GM11168 (cell line): ENCODE data around the gene SUSD4.

Experiments
- in situ Hi-C: fragments of 300-500 bp; cut with MboI; formaldehyde crosslinking; loops from one replicate; pipeline ENCODE4 v1.12.0; 2022; ENCODE audit warnings: low sequenced_read_pairs; ENCODE audit not compliant: unreplicated experiment

The SUSD4 gene

DNA sequence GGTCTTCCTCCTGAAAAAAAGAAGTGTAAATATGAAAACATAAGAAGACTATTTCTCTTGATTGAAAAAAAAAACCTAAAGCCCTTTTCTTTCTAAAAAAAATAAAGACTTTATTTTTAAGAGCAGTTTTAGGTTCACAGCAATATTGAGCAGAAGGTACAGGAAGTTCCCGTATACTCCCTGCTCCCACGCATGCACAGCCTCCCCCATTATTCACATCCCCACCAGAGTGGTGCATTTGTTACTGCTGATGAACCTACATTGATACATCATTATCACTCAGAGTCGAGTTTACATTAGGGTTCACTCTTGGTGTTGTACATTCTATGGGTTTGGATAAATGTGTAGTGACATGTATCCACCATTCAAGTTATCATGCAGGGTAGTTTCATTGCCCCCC lies 128.9 kb downstream of the SUSD4 start:
- in situ Hi-C loops: no loop called here

DNA sequence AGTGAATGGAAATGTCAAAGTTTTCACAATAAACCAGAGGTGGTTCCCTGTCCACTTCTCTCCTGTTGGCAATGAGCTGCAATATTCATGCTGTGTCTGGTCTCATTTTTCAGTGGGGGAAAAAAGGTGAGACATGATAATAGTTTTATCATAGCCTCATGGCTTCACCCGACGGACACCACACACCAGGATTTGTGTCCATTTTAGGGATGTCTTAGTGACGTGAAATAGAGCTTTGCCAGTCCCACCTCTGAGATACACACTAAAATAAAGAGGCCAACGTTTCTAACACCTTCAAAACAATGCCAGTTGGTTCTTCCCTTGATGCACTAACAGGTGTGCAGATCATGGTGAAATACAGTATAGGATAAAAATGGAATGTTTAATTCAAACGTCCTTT lies 129.4 kb downstream of the SUSD4 start:
- in situ Hi-C loops: no loop called here

DNA sequence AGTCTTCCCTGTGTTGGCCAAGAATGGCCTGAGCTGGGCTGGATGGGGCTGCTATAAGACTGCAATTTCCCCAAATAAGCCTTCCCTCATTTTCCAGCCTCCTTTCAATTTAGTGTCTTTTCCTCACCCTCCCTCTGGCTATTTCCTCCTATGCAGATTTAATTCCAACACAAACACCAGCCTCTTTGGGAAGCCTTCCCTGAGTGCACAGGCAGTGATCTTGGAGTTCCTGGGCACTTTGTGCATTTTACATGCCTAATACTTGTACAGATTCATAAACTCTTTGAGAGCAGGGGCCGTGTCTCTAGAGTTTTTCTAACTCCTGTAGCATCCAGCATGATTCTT lies 129.8 kb downstream of the SUSD4 start:
- in situ Hi-C loops: no loop called here

DNA sequence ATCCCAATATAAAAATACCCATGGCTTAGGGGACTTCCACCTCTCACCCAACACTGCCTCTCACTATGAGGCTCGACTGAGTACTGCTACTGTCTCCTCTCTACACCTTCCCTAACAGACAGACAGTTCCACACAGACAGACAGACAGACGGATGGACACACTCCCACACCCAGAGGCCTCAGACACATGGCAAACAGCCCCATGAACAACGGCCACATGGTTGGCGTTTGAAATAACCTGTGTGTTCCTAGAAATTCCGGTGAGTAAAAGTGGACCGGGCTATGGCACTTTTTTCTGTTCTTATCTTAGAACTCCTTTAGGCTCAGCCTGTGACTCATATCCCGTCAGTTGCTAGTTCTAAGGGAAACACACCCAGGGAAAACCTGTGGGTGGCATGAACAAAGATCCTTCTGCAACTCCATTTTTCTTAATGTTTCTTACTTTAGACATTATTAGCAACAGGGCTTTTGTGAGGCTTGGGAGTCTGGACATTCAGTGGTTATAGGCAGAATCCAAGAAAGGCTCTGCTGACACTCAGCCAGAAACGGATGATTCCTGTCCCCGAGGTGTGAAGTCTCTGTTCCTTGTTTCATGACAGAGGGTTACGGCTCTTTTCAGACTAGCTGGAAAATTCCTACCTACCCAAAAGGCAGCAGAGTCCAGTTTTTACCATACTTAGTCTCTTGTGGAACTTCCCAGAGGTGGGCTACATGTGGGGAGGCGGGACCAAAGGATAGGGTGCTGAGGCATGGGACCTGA lies 130.4 kb downstream of the SUSD4 start:
- in situ Hi-C loops: no loop called here

DNA sequence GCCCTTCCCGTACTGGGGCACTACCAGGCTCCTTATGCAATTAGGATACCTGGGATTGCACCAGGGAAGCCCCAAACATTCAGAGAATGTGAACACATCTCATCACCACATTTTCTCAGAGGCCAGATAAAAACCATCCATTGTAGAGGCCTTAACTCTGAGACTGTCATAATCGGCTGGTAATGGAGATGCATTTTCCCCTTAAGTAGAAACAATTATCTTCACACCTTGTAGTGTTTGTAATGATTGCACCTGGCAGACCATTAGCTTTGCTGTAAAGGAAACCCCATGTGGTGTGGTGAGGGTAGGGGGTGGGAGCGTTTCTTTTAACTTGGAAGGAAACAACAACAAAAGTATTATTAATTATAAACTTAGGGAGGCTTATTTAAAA lies 131.0 kb downstream of the SUSD4 start:
- in situ Hi-C loops: no loop called here

DNA sequence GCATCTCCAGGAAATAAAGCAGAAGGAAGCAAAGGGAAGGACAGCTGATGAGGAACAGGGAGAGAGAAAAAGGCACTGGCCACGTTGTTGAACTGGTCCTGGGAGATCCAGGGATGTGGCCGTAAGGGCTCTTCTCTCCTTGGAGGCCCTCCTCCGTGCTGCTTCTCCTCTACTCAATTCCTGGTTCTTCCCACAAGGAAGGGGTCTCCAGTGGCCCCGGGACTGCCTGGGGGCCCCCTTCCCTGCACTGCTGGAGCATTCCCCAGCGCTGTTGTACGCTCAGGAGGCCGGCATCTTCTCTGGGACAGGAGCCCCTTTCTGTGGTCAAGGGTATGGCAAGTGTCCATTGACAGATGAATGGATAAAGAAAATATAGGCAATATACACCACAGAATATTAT lies 132.4 kb downstream of the SUSD4 start:
- in situ Hi-C loops: no loop called here

DNA sequence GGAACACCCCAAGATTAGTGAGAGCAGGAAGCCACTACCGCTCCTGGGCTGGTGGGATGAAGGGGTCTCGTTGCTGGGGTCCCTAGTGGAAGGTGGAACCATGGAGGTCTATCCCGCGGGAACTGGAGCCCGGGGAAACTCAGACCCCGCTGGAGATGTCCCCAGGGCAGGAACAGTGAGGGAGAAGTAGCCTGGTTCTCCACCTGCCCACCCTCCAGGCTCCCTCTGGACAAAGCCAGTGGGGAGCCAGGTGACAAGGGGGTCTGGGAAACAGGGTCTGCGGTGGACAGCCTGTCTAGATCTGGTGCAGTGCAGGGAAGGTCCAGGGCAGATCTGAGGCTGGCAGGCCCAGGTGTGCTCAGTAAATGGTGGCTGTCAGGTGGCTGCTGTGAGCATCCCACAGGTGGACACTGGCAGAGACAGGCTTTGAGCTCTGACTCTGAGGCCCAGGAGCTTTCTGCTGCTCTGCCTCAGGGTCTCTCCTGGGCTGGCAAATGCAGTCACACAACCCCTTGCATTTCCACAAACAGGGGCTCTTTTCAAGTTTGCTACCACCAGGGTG lies 132.9 kb downstream of the SUSD4 start:
- in situ Hi-C loops: no loop called here

DNA sequence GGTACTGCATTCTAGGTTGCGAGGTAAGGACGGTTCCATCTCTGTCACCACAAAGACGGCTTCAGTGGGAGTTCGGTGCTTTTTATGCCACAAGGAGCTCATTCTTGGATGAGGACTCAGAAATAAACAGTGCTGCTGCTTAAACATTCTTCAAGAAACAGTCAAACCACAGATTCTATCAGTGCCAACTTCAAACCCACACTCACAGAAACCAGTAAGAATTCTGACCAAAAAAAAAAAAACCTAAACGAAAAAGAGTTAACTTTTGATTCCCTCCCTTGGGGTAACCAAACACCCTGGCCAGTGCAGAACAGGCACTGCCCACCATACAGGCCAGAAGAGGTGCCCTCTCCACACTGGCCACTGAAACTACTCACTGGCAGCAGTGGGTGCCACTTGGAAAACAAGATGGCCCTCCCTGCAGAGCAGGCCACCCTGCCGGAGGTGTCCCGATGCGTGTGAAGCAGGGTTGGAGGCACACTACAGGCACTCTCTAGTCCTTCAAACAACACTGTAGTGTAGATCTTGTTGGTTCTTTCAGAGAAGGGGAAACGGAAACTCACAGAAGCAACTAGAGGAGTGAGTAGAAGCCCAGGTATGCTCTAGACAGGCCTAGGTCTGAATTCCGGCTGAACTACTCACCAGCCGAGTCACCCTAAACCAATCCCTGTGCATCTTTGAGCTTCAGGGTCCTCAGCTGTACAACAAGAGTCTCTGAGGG lies 133.7 kb downstream of the SUSD4 start:
- in situ Hi-C loops: no loop called here

DNA sequence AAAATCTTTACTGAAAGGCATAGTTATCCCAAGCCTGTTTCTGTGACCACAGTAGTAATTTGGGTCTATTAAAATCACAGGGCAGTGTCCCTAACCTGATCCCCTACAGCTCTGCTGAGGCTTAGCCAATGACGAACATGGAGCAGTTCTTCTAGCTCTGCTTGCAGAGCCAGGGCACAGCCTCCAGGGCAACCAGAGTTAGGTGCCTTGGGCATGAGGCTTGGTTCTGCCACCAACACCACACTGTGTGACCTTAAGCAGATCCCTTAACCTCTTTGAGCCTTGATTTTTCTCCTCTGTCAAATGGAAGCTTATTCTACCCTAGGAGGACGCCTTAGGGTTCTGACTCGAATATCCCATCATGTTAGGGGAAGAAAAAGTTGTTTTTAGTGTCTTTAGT lies 134.2 kb downstream of the SUSD4 start:
- in situ Hi-C loops: no loop called here

DNA sequence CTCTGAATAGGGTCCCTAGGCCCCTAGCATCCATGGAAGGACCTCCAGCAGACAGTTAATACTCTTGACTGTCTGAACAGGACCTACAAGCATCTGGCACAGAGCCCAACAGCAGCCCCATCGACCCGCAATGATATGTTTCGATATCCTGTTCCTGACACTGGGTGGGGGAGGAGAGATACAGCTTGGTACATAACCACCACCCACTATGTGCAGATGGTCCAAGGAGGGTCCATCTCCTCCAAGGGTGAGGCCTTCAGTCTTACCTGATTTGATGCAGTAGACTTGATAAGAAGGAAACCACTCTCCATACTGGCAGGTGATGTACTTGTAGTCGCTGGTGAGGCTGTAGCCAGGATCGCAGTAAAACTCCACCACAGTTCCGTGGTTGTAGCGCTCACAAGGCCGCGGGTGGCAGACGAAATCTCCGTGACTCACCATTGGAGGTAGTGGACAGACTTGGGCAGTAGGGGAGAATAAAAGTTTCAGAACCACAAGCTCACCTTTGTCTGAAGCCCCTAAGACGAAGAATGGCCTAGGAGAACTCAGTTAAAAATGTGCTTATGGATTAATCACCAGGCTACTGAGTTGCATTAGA lies 134.9 kb downstream of the SUSD4 start:
- in situ Hi-C loops: no loop called here

DNA sequence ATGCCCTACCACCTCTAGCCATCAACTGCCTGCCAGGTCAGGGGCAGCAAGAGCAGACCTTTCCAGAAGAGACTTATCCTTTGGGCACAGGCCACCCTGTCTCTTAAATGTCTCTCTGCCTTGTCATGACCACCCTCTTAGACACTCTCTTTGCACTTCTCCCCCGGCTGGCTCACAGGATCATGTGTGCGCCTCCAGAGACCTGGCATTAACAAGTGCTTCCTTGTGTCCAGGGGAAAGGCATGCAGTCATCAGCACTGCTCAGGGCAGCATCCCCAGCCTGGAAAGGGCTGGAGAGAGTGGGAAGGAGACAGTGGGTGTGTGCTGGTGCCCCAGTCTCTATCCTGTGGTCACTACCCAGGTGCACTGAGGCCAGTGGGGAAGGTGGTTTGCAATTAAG lies 135.8 kb downstream of the SUSD4 start:
- in situ Hi-C loops: no loop called here

DNA sequence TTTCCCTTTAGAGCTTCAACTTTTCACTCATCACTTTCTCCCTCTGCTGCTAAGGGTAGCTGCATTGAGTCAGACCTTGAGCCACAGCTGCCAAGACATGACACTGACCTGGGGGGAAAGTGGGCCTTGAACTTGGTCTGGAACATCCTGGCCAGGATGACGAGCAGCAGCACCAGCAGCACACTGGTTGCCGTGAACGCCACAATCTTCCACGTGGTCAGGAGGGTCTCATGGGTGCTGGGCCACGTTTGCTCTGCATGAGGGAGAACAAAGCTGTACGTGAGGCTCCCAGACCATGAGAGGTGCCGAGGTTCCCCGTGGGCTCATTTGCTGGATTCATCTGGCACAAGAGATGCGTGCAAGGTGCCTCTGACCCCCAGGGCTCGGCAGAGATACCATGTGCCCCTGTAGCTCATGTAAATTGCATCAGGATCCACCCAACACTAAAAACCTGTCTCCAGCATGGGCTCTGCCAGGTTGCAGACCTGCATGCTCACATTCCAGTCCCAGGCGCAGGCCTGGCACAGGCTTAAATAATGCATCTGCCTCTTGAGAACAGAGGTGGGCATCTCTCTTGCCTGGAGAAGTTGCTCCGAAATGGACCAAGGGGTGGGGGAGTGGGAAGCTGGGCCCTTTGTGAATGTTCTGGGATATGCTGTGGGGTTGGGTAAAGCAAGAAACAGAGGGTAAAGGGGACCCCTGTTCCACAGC lies 136.3 kb downstream of the SUSD4 start:
- in situ Hi-C loops: no loop called here

DNA sequence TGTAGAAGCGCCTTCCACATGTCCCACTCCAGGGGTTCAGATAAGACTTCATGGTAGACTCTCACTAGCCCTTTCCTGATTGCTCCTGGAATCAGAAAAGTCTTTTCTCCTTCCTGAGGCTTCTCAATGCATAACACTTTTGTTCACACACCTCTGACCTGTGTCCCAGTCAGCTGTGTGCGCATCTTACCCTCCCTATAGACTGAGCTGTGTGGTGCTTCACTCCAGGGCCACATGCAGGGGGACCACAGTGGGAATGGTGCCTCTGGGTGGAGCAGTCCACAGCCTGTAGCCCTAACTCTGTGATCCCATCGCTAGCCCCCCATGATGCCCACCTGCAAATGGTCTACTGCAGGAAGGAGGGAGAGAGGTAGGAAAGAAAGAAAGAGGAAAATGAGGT lies 136.9 kb downstream of the SUSD4 start:
- in situ Hi-C loops: no loop called here

DNA sequence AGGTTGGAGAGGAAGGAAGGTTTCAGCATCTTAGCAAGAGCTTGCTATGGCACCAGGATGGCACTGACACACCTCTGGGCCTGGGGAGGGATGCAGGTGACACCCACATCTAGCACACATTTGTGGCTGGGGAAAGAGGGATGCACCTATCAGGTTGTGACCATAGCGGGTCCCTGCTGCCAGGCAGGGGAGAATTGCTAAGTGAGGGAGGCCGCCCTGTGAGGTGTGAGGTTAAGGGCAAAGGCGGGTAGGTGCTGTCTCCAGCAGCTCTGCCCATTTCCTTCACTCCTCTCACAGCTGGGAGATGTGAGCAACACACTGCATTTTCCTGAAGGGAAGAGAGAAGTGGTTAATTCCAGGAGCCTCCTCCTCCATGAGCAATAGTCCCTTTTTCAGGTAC lies 137.7 kb downstream of the SUSD4 start:
- in situ Hi-C loops: no loop called here

DNA sequence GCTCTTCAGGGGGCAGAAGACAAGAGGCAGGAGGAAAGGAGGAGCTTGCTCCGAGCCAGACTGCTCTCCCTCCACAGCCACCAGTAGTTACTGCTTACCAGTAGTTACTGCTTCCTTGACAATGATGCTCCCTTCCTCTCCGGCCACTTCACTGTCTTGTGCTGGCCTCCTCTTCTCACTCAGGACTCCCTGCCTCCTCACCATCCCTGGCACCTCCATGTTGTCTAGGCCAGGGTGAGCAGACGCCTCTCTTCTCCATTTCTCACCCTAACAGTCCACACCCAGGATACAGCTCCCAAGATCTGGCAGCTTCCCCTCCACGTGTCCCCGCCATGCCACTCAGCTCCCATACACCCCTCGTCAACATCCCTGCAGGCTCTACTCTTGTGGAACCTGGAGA lies 138.5 kb downstream of the SUSD4 start:
- in situ Hi-C loops: no loop called here

DNA sequence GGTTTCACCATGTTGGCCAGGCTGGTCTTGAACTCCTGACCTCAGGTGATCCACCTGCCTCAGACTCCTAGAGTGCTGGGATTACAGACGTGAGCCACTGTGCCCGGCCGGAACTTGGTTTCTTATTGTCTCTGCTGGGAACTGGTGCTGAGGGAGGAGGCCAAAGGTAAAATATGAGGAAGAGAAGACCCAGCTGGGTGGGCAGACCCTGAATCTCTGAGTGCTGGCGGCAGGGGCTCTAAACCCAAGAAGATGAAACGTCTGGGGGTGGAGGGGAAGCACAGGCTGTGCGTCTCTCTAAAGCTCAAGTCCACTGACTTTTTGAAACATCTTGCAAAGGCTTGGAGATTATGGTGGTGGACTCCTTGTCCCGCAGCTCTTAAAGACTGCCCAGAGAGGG lies 138.9 kb downstream of the SUSD4 start:
- in situ Hi-C loops: no loop called here

DNA sequence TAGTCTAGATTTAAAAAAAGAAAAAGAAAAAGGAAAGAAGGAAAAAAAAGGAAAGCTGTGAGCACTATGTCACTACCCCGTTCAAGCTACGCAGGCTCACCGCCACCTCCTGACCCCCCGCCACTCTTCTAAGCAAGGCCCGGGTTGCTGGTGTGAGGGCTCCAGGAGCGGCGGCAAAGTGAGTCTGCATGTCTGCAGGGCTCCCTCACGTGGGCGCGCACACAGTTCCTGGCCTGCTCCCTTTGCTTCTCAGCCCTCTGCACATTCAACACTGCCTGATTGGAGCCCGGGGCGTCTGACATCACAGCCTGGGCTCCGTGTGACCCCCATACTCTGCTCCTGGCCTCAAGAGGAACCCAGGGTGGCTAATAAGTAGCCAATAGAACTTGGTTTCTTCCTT lies 139.5 kb downstream of the SUSD4 start:
- in situ Hi-C loops: no loop called here

DNA sequence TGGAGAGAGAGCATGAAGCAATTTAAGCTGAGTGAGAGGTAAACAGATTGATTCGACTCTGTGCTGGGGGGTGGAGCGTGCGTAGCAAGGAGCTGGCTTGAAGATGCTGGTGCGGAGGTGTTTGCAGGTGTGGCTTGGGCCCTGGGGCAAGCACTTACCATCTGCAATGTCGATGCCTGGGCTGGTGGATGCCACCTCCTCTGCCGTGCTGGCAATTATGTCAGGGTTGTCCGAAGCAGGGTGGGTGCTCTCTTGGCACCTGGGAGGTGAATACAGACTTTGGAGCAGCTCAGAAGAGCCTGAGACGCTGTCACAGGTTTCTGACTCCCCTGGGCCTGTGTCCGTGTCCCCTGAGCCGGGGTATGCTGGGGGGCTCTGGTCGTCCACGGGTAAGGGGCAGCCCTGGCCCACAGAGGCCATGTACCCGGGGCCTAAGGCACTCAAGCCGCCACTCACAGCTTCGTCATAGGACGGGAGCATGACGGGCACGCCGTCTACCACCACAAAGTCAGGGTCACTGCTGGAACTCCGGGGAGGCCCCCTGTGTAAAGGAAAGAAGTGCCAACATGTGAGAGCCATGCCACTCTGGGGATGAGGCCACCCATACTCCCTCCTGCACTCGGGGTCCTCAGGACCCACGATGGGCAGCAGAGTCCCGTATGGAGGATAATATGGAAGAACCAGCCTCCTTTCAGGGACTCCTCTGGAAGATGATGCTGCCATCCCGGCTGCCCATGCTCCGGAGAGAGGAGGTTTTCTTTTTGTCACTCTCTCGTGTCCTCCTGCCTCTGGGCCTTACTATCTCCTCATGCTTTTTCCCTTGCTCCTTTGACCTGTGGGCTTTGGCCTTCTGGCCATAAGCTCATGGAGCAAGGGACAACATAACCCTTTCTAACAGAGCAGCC lies 140.6 kb downstream of the SUSD4 start:
- in situ Hi-C loops: no loop called here

DNA sequence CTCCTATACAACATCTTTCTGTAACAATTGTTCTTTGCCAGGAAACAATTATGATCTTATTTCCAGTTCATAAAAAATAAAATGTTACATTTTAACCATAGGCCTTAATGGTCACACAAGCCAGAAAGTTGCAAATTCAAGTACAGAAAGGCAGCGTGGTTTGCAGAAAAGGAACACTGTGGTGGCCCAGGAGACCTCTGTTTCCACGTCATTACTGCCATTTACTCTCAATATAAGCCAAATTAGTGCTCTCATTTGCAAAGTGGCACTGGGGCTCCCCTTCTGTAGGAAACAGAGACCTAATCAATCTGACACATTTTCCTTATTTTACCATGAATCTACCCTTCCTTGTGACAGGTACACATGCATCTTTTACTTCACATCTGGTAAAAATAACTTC lies 141.6 kb downstream of the SUSD4 start:
- in situ Hi-C loops: no loop called here

DNA sequence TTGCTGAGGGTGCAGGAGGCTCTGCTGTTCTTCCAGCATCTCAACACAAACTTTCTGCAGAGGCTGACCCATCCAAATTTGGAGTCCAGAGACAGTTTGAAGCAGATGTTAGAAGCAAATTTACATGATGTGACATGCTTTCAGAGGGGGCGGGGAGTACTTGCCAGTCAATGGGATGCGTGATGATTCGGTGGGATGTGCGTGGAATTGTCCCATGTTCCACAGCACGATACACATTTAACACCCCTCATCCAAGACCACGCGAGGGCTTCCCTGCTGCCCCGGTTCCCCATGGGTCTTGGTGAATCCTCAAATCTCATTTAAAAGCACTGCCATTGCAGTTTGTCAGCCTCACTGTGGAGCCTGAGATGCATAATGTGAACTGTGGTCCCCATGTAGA lies 142.3 kb downstream of the SUSD4 start:
- in situ Hi-C loops: no loop called here
